ENCODE results near the gene PKN2. TPM values are rescaled to one million over a fixed set of nuclear protein-coding genes. Genes with fewer than 3 reads are reported as not detected.

PKN2 gene
- total and polyA plus RNA-seq, 9 of the 15 experiments (the other 6 are each of a cell fraction or from before 2014, with no cell fraction given): 4.5 to 25.3 (median 19.2) TPM

GRCh38 chr1:88648706-88649105 lies 35.4 kb upstream of the PKN2 start:
- in situ Hi-C loops (cut with MboI) (no loop called here), intact Hi-C loops (cut with micrococcal nuclease) (no loop called here)
- Histone ChIP-seq H2AFZ (ENCODE audit: low read depth, low read length) (no peak overlapping the region), H3K4me2 (ENCODE audit: insufficient read depth, low read length) (no peak overlapping the region), H3K9me1 (ENCODE audit: control insufficient read depth, insufficient read depth, low read length) (no peaks in the 10 kb centered on the region), H3K4me1 (replicated peaks in 1 of 2; ENCODE audit: control insufficient read depth in 2 of 2, insufficient read depth in 2 of 2, low read length in 2 of 2) (no peaks in the 10 kb centered on the region; a peak in 1 of 5 replicates), H3K79me2 (ENCODE audit: control insufficient read depth, insufficient read depth, low read length) (no peaks in the 10 kb centered on the region), H3K9me3 (replicated peaks; ENCODE audit: control insufficient read depth, insufficient read depth, low read depth, low read length) (no peaks in the 10 kb centered on the region), H3K9ac (ENCODE audit: insufficient read depth in 1 of 2, low read depth in 2 of 2, low read length in 2 of 2) (no peak overlapping the region), H3K36me3 (ENCODE audit: control insufficient read depth, insufficient read depth, low read length) (no peaks in the 10 kb centered on the region), H4K20me1 (replicated peaks; ENCODE audit: control insufficient read depth, insufficient read depth, low read length) (no peaks in the 10 kb centered on the region), H3K27ac (ENCODE audit: extremely low read depth, low read depth, low read length) (no peak overlapping the region), H3K27me3 (ENCODE audit: control insufficient read depth in 2 of 2, insufficient read depth in 2 of 2, low read length in 2 of 2) (no peaks in the 10 kb centered on the region), H3K4me3 (no peak overlapping the region)
- TF ChIP-seq CSDE1 (IDR thresholded peaks at IDR 0.05): no peak
- no peak for TF ChIP-seq ZNF277 (CRISPR knock-in tag; IDR thresholded peaks at IDR 0.05; ENCODE audit: borderline replicate concordance)
- TF ChIP-seq THAP7 (CRISPR knock-in tag; IDR thresholded peaks at IDR 0.05): no peak
- no peak for TF ChIP-seq HDAC2 (IDR thresholded peaks at IDR 0.05)
- no peak for TF ChIP-seq SIN3B (IDR thresholded peaks at IDR 0.05; ENCODE audit: low read depth)
- no peak for TF ChIP-seq ZNF280A (IDR thresholded peaks at IDR 0.05; ENCODE audit: low read depth, partially characterized antibody)
- TF ChIP-seq SP2 (IDR thresholded peaks at IDR 0.05; ENCODE audit: extremely low read depth, low read depth, low read length, poor library complexity, severe bottlenecking): no peak
- TF ChIP-seq ZNF436 (CRISPR knock-in tag; IDR thresholded peaks at IDR 0.05): no peak
- CTCF ChIA-PET (ENCODE audit: low intra/inter-chr PET ratio): no interaction called here
- WGBS (ENCODE audit: insufficient coverage, low coverage, missing lambda C conversion rate): 0% methylated on average over 2 of the region's 2 CpGs
- FAIRE-seq: no peak
- BruUV-seq (replicated peaks): no TSS peak
- POLR2A ChIA-PET: no interaction called here
- no peak for ATAC-seq
- no peak for DNase-seq (ENCODE audit: extremely low read depth in 1 of 4, low spot score in 3 of 4)

Measured in K562 (cell line).